ACC112 (cell line): ENCODE measurements around the gene METTL16.
"Not testable (repeated sequence)": the region's sequence is repeated elsewhere in the genome, so short reads cannot be mapped to it uniquely, and the experiment has no call there.

Experiments used
- H2AFZ ChIP-seq: fragments of 200-600 bp; sonication (generic); one replicate; pipeline ENCODE4 v1.6.0; 2017; ENCODE audit warnings: antibody characterized with exemption, low read length; ENCODE audit not compliant: unreplicated experiment
- H3K27ac ChIP-seq: fragments of 200-600 bp; sonication (generic); 2 replicates; pipeline ENCODE4 v1.5.1; 2014; ENCODE audit warnings: low read depth, mild to moderate bottlenecking, antibody characterized with exemption, low read length, moderate library complexity
- H3K27me3 ChIP-seq: fragments of 200-600 bp; sonication (generic); 2 replicates; pipeline ENCODE4 v1.6.1; 2014; ENCODE audit warnings: mild to moderate bottlenecking, antibody characterized with exemption, low read length, moderate library complexity, mixed read lengths; ENCODE audit not compliant: insufficient read depth
- H3K36me3 ChIP-seq: fragments of 200-600 bp; sonication (generic); 2 replicates; pipeline ENCODE4 v1.6.1; 2016; ENCODE audit warnings: mild to moderate bottlenecking, antibody characterized with exemption, low read length, moderate library complexity, mixed read lengths; ENCODE audit not compliant: insufficient read depth
- H3K4me1 ChIP-seq: fragments of 200-600 bp; sonication (generic); one replicate; pipeline ENCODE4 v1.6.1; 2016; ENCODE audit warnings: low read length, mixed read lengths; ENCODE audit not compliant: insufficient read depth, unreplicated experiment, control insufficient read depth
- H3K4me3 ChIP-seq: fragments of 200-600 bp; sonication (generic); 2 replicates; pipeline ENCODE4 v1.5.1; 2014; ENCODE audit warnings: mild to moderate bottlenecking, low read depth, low read length
- H3K79me2 ChIP-seq: fragments of 200-600 bp; sonication (generic); one replicate; pipeline ENCODE4 v1.6.0; 2016; ENCODE audit warnings: low read length; ENCODE audit not compliant: control insufficient read depth, unreplicated experiment, insufficient read depth

The METTL16 gene

GRCh38 chr17:2453325-2453724 is 58.4 kb downstream of the METTL16 start:
- Histone ChIP-seq H3K79me2 (no peaks in the 10 kb centered on the region), H3K4me1 (no peaks in the 10 kb centered on the region), H3K4me3 (no peak overlapping the region), H3K36me3 (peaks cover 8% of the 10 kb centered on the region; the same call in 1 of the 2 replicates), H2AFZ (no peak overlapping the region), H3K27ac (no peak overlapping the region), H3K27me3 (no peaks in the 10 kb centered on the region)

- Histone ChIP-seq H3K4me1 (no peaks in the 10 kb centered on the region), H2AFZ (no peak overlapping the region), H3K27ac (no peak overlapping the region), H3K27me3 (no peaks in the 10 kb centered on the region), H3K4me3 (no peak overlapping the region), H3K79me2 (no peaks in the 10 kb centered on the region), H3K36me3 (0 out of 2 replicates have a peak, but pooled peaks cover 3% of the 10 kb centered on the region)
Measured at GRCh38 chr17:2452216-2452750, 59.4 kb downstream of the METTL16 start.

- Histone ChIP-seq H3K4me3 (no peak overlapping the region), H2AFZ (no peak overlapping the region), H3K36me3 (peaks cover 10% of the 10 kb centered on the region; the same call in 1 of the 2 replicates), H3K4me1 (no peaks in the 10 kb centered on the region), H3K27ac (no peak overlapping the region), H3K79me2 (no peaks in the 10 kb centered on the region), H3K27me3 (no peaks in the 10 kb centered on the region)
Measured at GRCh38 chr17:2450016-2450650, 61.6 kb downstream of the METTL16 start.

- Histone ChIP-seq H3K27ac (no peak overlapping the region), H3K79me2 (no peaks in the 10 kb centered on the region), H3K4me1 (no peaks in the 10 kb centered on the region), H3K27me3 (no peaks in the 10 kb centered on the region), H3K36me3 (peaks cover 10% of the 10 kb centered on the region; the same call in 1 of the 2 replicates), H3K4me3 (no peak overlapping the region), H2AFZ (no peak overlapping the region)
Measured at GRCh38 chr17:2449486-2449885, 62.2 kb downstream of the METTL16 start.

- H3K4me3 ChIP-seq, H3K79me2 ChIP-seq, H3K27ac ChIP-seq, H3K4me1 ChIP-seq, H2AFZ ChIP-seq, H3K27me3 ChIP-seq: not testable (repeated sequence)
- H3K36me3 ChIP-seq, result peaks cover 10% of the 10 kb centered on the region; the same call in 1 of the 2 replicates
Measured at GRCh38 chr17:2447479-2447878, 64.2 kb downstream of the METTL16 start.

- H3K36me3 ChIP-seq, result peaks cover 16% of the 10 kb centered on the region
- no peak overlapping the region for H3K4me3 ChIP-seq
- H2AFZ ChIP-seq, result no peak overlapping the region
- H3K79me2 ChIP-seq, result no peaks in the 10 kb centered on the region
- H3K27ac ChIP-seq, result no peak overlapping the region
- H3K4me1 ChIP-seq, result no peaks in the 10 kb centered on the region
- no peaks in the 10 kb centered on the region for H3K27me3 ChIP-seq
Measured at GRCh38 chr17:2445638-2446037, 66.0 kb downstream of the METTL16 start.

- no peaks in the 10 kb centered on the region for H3K79me2 ChIP-seq
- peaks cover 13% of the 10 kb centered on the region for H3K36me3 ChIP-seq
- H3K27ac ChIP-seq, result no peak overlapping the region
Measured at GRCh38 chr17:2444382-2444781, 67.3 kb downstream of the METTL16 start.

GRCh38 chr17:2442166-2442565 is 69.5 kb downstream of the METTL16 start:
- H3K36me3 ChIP-seq, result peaks cover 17% of the 10 kb centered on the region
- no peaks in the 10 kb centered on the region for H3K79me2 ChIP-seq
- H3K27ac ChIP-seq, result no peak overlapping the region
- peaks cover 4% of the 10 kb centered on the region for H3K4me1 ChIP-seq
- H3K4me3 ChIP-seq, result no peak overlapping the region
- H3K27me3 ChIP-seq, result no peaks in the 10 kb centered on the region
- no peak overlapping the region for H2AFZ ChIP-seq

More at GRCh38 chr17:2444382-2444781, 67.3 kb downstream of the METTL16 start:
- Histone ChIP-seq H3K4me3 (no peak overlapping the region), H2AFZ (no peak overlapping the region), H3K27me3 (no peaks in the 10 kb centered on the region), H3K4me1 (no peaks in the 10 kb centered on the region)

GRCh38 chr17:2440930-2441329 is 70.8 kb downstream of the METTL16 start:
- Histone ChIP-seq H3K4me3 (no peak overlapping the region), H2AFZ (no peak overlapping the region), H3K27ac (no peak overlapping the region), H3K79me2 (no peaks in the 10 kb centered on the region), H3K27me3 (no peaks in the 10 kb centered on the region), H3K4me1 (peaks cover 4% of the 10 kb centered on the region), H3K36me3 (peaks cover 15% of the 10 kb centered on the region)

- not testable (repeated sequence) for H3K4me3 ChIP-seq, H3K36me3 ChIP-seq, H2AFZ ChIP-seq, H3K4me1 ChIP-seq, H3K27ac ChIP-seq, H3K27me3 ChIP-seq, H3K79me2 ChIP-seq
Measured at GRCh38 chr17:2439997-2440396, 71.7 kb downstream of the METTL16 start.

- H2AFZ ChIP-seq, result no peak overlapping the region
- no peaks in the 10 kb centered on the region for H3K27me3 ChIP-seq
- no peak overlapping the region for H3K4me3 ChIP-seq
- H3K36me3 ChIP-seq, result peaks cover 10% of the 10 kb centered on the region; the same call in 1 of the 2 replicates
- H3K27ac ChIP-seq, result peak overlapping the region; percentile 33
- H3K4me1 ChIP-seq, result peaks cover 4% of the 10 kb centered on the region
- H3K79me2 ChIP-seq, result no peaks in the 10 kb centered on the region
Measured at GRCh38 chr17:2438823-2439222, 72.9 kb downstream of the METTL16 start.
